ENCODE measurements around the gene NDUFS4.
"Not testable (repeated sequence)": the region's sequence is repeated elsewhere in the genome, so short reads cannot be mapped to it uniquely, and the experiment has no call there.

The NDUFS4 gene

GRCh38 chr5:53642061-53642460, 81.6 kb downstream of the NDUFS4 start:
- DNase-seq (ENCODE audit: low read depth), result no peak
- TF ChIP-seq MAX (IDR thresholded peaks at IDR 0.05; ENCODE audit: low read depth, low read length), result no peak
- no peak for TF ChIP-seq CTCF (IDR thresholded peaks at IDR 0.05; ENCODE audit: low read depth, low read length)
- TF ChIP-seq MYC (IDR thresholded peaks at IDR 0.05; ENCODE audit: low read depth, low read length), result no peak
- TF ChIP-seq POLR2A (IDR thresholded peaks at IDR 0.05; ENCODE audit: extremely low read depth, insufficient read length), result no peak
- no peak overlapping the region for H3K4me3 ChIP-seq (ENCODE audit: low read depth, low read length)

GRCh38 chr5:53643445-53643844, 83.0 kb downstream of the NDUFS4 start:
- DNase-seq (ENCODE audit: low read depth), result no peak
- no peak overlapping the region for H3K4me3 ChIP-seq (ENCODE audit: low read depth, low read length)
- TF ChIP-seq MYC (IDR thresholded peaks at IDR 0.05; ENCODE audit: low read depth, low read length) (no peak), CTCF (IDR thresholded peaks at IDR 0.05; ENCODE audit: low read depth, low read length) (no peak), POLR2A (IDR thresholded peaks at IDR 0.05; ENCODE audit: extremely low read depth, insufficient read length) (no peak), MAX (IDR thresholded peaks at IDR 0.05; ENCODE audit: low read depth, low read length) (no peak)

GRCh38 chr5:53645078-53645477, 84.6 kb downstream of the NDUFS4 start:
- no peak for DNase-seq (ENCODE audit: low read depth)
- H3K4me3 ChIP-seq (ENCODE audit: low read depth, low read length), result no peak overlapping the region

GRCh38 chr5:53649352-53649751, 88.9 kb downstream of the NDUFS4 start:
- DNase-seq (ENCODE audit: low read depth), result no peak
- no peak overlapping the region for H3K4me3 ChIP-seq (ENCODE audit: low read depth, low read length)
- no peak for TF ChIP-seq MAX (IDR thresholded peaks at IDR 0.05; ENCODE audit: low read depth, low read length)

More at GRCh38 chr5:53645078-53645477, 84.6 kb downstream of the NDUFS4 start:
- TF ChIP-seq MYC (IDR thresholded peaks at IDR 0.05; ENCODE audit: low read depth, low read length), result no peak
- no peak for TF ChIP-seq MAX (IDR thresholded peaks at IDR 0.05; ENCODE audit: low read depth, low read length)
- no peak for TF ChIP-seq CTCF (IDR thresholded peaks at IDR 0.05; ENCODE audit: low read depth, low read length)
- TF ChIP-seq POLR2A (IDR thresholded peaks at IDR 0.05; ENCODE audit: extremely low read depth, insufficient read length), result no peak

- not testable (repeated sequence) for H3K4me3 ChIP-seq (ENCODE audit: low read depth, low read length); DNase-seq (ENCODE audit: low read depth)
Measured at GRCh38 chr5:53660573-53660972, 100.1 kb downstream of the NDUFS4 start.

GRCh38 chr5:53665313-53665712, 104.9 kb downstream of the NDUFS4 start:
- H3K4me3 ChIP-seq (ENCODE audit: low read depth, low read length); DNase-seq (ENCODE audit: low read depth): not testable (repeated sequence)

GRCh38 chr5:53667621-53668020, 107.2 kb downstream of the NDUFS4 start:
- no peak for TF ChIP-seq MYC (IDR thresholded peaks at IDR 0.05; ENCODE audit: low read depth, low read length)
- TF ChIP-seq CTCF (IDR thresholded peaks at IDR 0.05; ENCODE audit: low read depth, low read length), result no peak
- TF ChIP-seq POLR2A (IDR thresholded peaks at IDR 0.05; ENCODE audit: extremely low read depth, insufficient read length), result no peak
- no peak for TF ChIP-seq MAX (IDR thresholded peaks at IDR 0.05; ENCODE audit: low read depth, low read length)
- H3K4me3 ChIP-seq (ENCODE audit: low read depth, low read length), result no peak overlapping the region

More at GRCh38 chr5:53667621-53668020, 107.2 kb downstream of the NDUFS4 start:
- DNase-seq (ENCODE audit: low read depth), result no peak

All from NB4 (cell line).